Endothelial cell of umbilical vein (primary cell): ENCODE results near the gene CALY. TPM values are rescaled to one million over a fixed set of nuclear protein-coding genes. Genes with fewer than 3 reads are reported as not detected.

ENCODE experiments used
- BruUV-seq: library from RNA; stranded (reverse); fragments of 400-500 nt; replicated peaks from 2 replicates; lab custom pipeline; 2021; lab: Mats Ljungman, UMichigan
- CTCF ChIA-PET: fragments of 300-600, 350-600 bp; sonication (Branson Sonifier 250); formaldehyde crosslinking; loops from one replicate; lab custom pipeline; 2021; ENCODE audit warnings: antibody characterized with exemption, inconsistent platforms; lab: Charles Lee
- POLR2A ChIA-PET: fragments of 300-600, 350-600 bp; sonication (Branson Sonifier 250); formaldehyde crosslinking; loops from one replicate; lab custom pipeline; 2021; ENCODE audit warnings: antibody characterized with exemption, inconsistent platforms; lab: Charles Lee
- DNase-seq: peaks from one replicate; pipeline ENCODE4 v3.0.0-alpha.2; 2011; ENCODE audit warnings: low read depth, low spot score
- FAIRE-seq: peaks from 2 replicates; lab custom pipeline; 2011; peaks lifted over from hg19 to GRCh38; lab: Jason Lieb, UNC
- H2AFZ ChIP-seq: 2 replicates; pipeline ENCODE4 v1.6.0; 2012; ENCODE audit warnings: low read depth, low read length, control low read depth, inconsistent platforms
- H3K27ac ChIP-seq: 2 replicates; pipeline ENCODE4 v1.5.1; 2011; ENCODE audit warnings: low read depth, mild to moderate bottlenecking, control low read depth, low read length, moderate library complexity; ENCODE audit not compliant: insufficient read depth
- H3K27me3 ChIP-seq, 2 experiments: 2 replicates each; pipeline versions ENCODE4 v1.6.0 to v1.6.1; 2011; ENCODE audit warnings: low read length in 2 of 2, mixed read lengths in 1 of 2; ENCODE audit not compliant: control insufficient read depth in 2 of 2, insufficient read depth in 2 of 2
- H3K36me3 ChIP-seq, 2 experiments: 2 replicates in 1 of 2; 3 replicates in 1 of 2; pipeline ENCODE4 v1.5.1; 2011; ENCODE audit warnings: low read length in 2 of 2, mild to moderate bottlenecking in 1 of 2, moderate library complexity in 1 of 2; ENCODE audit not compliant: control insufficient read depth in 2 of 2, insufficient read depth in 2 of 2; ENCODE audit errors: extremely low read depth in 1 of 2
- H3K4me1 ChIP-seq: 3 replicates; pipeline ENCODE4 v1.5.1; 2011; ENCODE audit warnings: mild to moderate bottlenecking, low read length; ENCODE audit not compliant: control insufficient read depth, insufficient read depth; ENCODE audit errors: extremely low read depth
- H3K4me2 ChIP-seq: 2 replicates; pipeline ENCODE4 v1.6.1; 2011; ENCODE audit warnings: low read length, control low read depth, mixed read lengths; ENCODE audit not compliant: insufficient read depth
- H3K4me3 ChIP-seq, 3 experiments: fragments of 200-600 bp in 1 of 3; sonication (generic), shearing (Covaris generic) in 1 of 3; replicated peaks in 1 of 3; 2 replicates each; pipeline ENCODE4 v1.5.1; 2011 to 2016; ENCODE audit warnings: control low read depth in 3 of 3, low read length in 3 of 3, mild to moderate bottlenecking in 2 of 3, inconsistent platforms in 1 of 3, low read depth in 1 of 3, moderate library complexity in 1 of 3; ENCODE audit not compliant: insufficient read depth in 1 of 3
- H3K79me2 ChIP-seq: 2 replicates; pipeline ENCODE4 v1.6.0; 2012; ENCODE audit warnings: low read length, inconsistent platforms; ENCODE audit not compliant: control insufficient read depth, insufficient read depth
- H3K9ac ChIP-seq: replicated peaks from 2 replicates; pipeline ENCODE3; 2011; ENCODE audit warnings: low read length, control low read depth; ENCODE audit not compliant: insufficient read depth; ENCODE audit errors: extremely low read depth
- H3K9me1 ChIP-seq: replicated peaks from 3 replicates; pipeline ENCODE4 v1.6.0; 2011; ENCODE audit warnings: mild to moderate bottlenecking, low read length; ENCODE audit not compliant: control insufficient read depth, insufficient read depth; ENCODE audit errors: extremely low read depth
- H3K9me3 ChIP-seq: replicated peaks from 2 replicates; pipeline ENCODE4 v1.5.1; 2012; ENCODE audit warnings: low read length, inconsistent platforms; ENCODE audit not compliant: control insufficient read depth, insufficient read depth
- H4K20me1 ChIP-seq: replicated peaks from 2 replicates; pipeline ENCODE3; 2011; ENCODE audit warnings: mild to moderate bottlenecking, low read length; ENCODE audit not compliant: control insufficient read depth, insufficient read depth; ENCODE audit errors: extremely low read depth
- CTCF ChIP-seq, 2 donors: IDR thresholded peaks; 1 replicate in 1 of 2; 2 replicates in 1 of 2; pipeline ENCODE4 v1.5.1; 2011; ENCODE audit warnings: low read length in 2 of 2, mild to moderate bottlenecking in 2 of 2, moderate library complexity in 2 of 2, control low read depth in 1 of 2, inconsistent platforms in 1 of 2, low read depth in 1 of 2; ENCODE audit not compliant: insufficient read depth in 1 of 2; ENCODE audit errors: extremely low read depth in 1 of 2
- EZH2 ChIP-seq: IDR thresholded peaks from 2 replicates; pipeline ENCODE4 v1.6.1; 2012; ENCODE audit warnings: borderline replicate concordance, low read depth, mild to moderate bottlenecking, moderate library complexity, low read length, inconsistent platforms; ENCODE audit not compliant: severe bottlenecking
- FOS ChIP-seq: IDR thresholded peaks from 2 replicates; pipeline ENCODE4 v1.6.1; 2011; ENCODE audit warnings: mild to moderate bottlenecking, low read length, moderate library complexity, borderline replicate concordance; ENCODE audit not compliant: insufficient read depth
- GATA2 ChIP-seq: IDR thresholded peaks from 2 replicates; pipeline ENCODE4 v1.7.0; 2011; ENCODE audit warnings: low read depth, mild to moderate bottlenecking, moderate library complexity, mixed read lengths, low read length; ENCODE audit not compliant: insufficient read length, insufficient read depth
- JUN ChIP-seq: IDR thresholded peaks from 2 replicates; pipeline ENCODE4 v1.6.1; 2011; ENCODE audit warnings: borderline replicate concordance, low read depth; ENCODE audit not compliant: insufficient read length, insufficient read depth
- MAX ChIP-seq: IDR thresholded peaks from 2 replicates; pipeline ENCODE4 v1.6.1; 2011; ENCODE audit not compliant: insufficient read depth, insufficient read length
- MYC ChIP-seq: IDR thresholded peaks from one replicate; pipeline ENCODE4 v1.6.1; 2011; ENCODE audit warnings: mild to moderate bottlenecking, low read depth, low read length
- POLR2A ChIP-seq: IDR thresholded peaks from 2 replicates; pipeline ENCODE4 v1.6.1; 2012; ENCODE audit warnings: low read depth, mild to moderate bottlenecking, control low read depth, low read length
- POLR2AphosphoS5 ChIP-seq: IDR thresholded peaks from 2 replicates; pipeline ENCODE4 v1.6.1; 2012; ENCODE audit warnings: low read depth, mild to moderate bottlenecking, control low read depth, low read length, moderate library complexity; ENCODE audit not compliant: insufficient read depth
- dilution Hi-C: fragments of 300-500 bp; cut with MboI; formaldehyde crosslinking; loops from one replicate; pipeline ENCODE4 v1.15.0; 2019; ENCODE audit warnings: low sequenced_read_pairs; ENCODE audit not compliant: extremely low pct_ligation_motif_present
- intact Hi-C: fragments of 100-400 bp; cut with micrococcal nuclease; formaldehyde crosslinking; loops from one replicate; pipeline ENCODE4 v1.10.0; 2022
- polyA plus RNA-seq, 4 experiments: library from polyadenylated mRNA; depleted of rRNA in 3 of 4; stranded (reverse) in 3 of 4; unstranded in 1 of 4; fragments of >200 nt; gene quantifications; 2 replicates each; pipeline versions ENCODE4 v1.2.1 to v1.2.3, GENCODE V29; 2011 to 2012; ENCODE audit warnings: missing spikeins in 1 of 4
- total RNA-seq: library from RNA; stranded (reverse); gene quantifications from 2 replicates; pipeline ENCODE4 v1.2.3, GENCODE V29; 2021

The CALY gene
- total and polyA plus RNA-seq, 2 donors (not counting 3 experiments of a cell fraction or from before 2014, with no cell fraction given): not detected

- no peak for DNase-seq
- no peak overlapping the region for H3K4me2 ChIP-seq
- H2AFZ ChIP-seq: no peak overlapping the region
- H3K9me1 ChIP-seq: no peaks in the 10 kb centered on the region
- H3K9me3 ChIP-seq: no peaks in the 10 kb centered on the region
- H4K20me1 ChIP-seq: no peaks in the 10 kb centered on the region
- TF ChIP-seq EZH2 (no peak), MYC (no peak), MAX (no peak), JUN (no peak), POLR2A (no peak), FOS (no peak), GATA2 (no peak), CTCF (IDR thresholded peaks at IDR 0.05; ENCODE audit: extremely low read depth in 1 of 2, insufficient read depth in 1 of 2, low read depth in 1 of 2, low read length in 2 of 2) (no peak), POLR2AphosphoS5 (no peak)
- H3K9ac ChIP-seq: no peak overlapping the region
- H3K4me3 ChIP-seq: no peak overlapping the region
- peaks cover 5 to 10% of the 10 kb centered on the region in 2 experiments for H3K27me3 ChIP-seq
- no peaks in the 10 kb centered on the region for H3K79me2 ChIP-seq
- ChIA-PET CTCF (interaction anchor here (1.0 to 1.5 kb wide), 3 partner anchors 14 to 315 kb away, joined by 3 to 6 read pairs (median 5); no protein-coding TSS in a partner anchor), POLR2A (no interaction called here)
- no peaks in the 10 kb centered on the region for H3K4me1 ChIP-seq
- intact Hi-C loops (no loop called here), dilution Hi-C loops (no loop called here)
- FAIRE-seq: no peak
- no peak overlapping the region for H3K27ac ChIP-seq
- H3K36me3 ChIP-seq: peaks cover 0 to 18% of the 10 kb centered on the region in 2 experiments
- BruUV-seq: no TSS peak
Measured at GRCh38 chr10:133277993-133278576, 58.6 kb downstream of the CALY start.
